Neural progenitor cell (in vitro differentiated cells): Measurements from ENCODE around the gene KCNK10. TPM values are rescaled to one million over a fixed set of nuclear protein-coding genes. Genes with fewer than 3 reads are reported as not detected.

ENCODE experiments used
- DNase-seq: peaks from one replicate; pipeline ENCODE4 v3.0.0-alpha.2; 2016; ENCODE audit warnings: low spot score
- H2AFZ ChIP-seq: fragments of 200-600 bp; sonication (generic); replicated peaks from 2 replicates; pipeline ENCODE4 v1.6.1; 2016; ENCODE audit warnings: antibody characterized with exemption
- H3F3A ChIP-seq: fragments of 200-600 bp; sonication (generic); 2 replicates; pipeline ENCODE4 v1.6.1; 2016; ENCODE audit warnings: antibody characterized with exemption, low read depth
- H3K27ac ChIP-seq: fragments of 200-600 bp; sonication (generic); 2 replicates; pipeline ENCODE4 v1.5.1; 2016; ENCODE audit warnings: mild to moderate bottlenecking
- H3K27me3 ChIP-seq: fragments of 200-600 bp; sonication (generic); 2 replicates; pipeline ENCODE4 v1.6.1; 2016; ENCODE audit warnings: mild to moderate bottlenecking, moderate library complexity
- H3K36me3 ChIP-seq: fragments of 200-600 bp; sonication (generic); 2 replicates; pipeline ENCODE4 v1.5.1; 2016
- H3K4me1 ChIP-seq: fragments of 200-600 bp; sonication (generic); 2 replicates; pipeline ENCODE4 v1.6.1; 2016; ENCODE audit warnings: mixed run types
- H3K4me2 ChIP-seq: fragments of 200-600 bp; sonication (generic); 2 replicates; pipeline ENCODE4 v1.6.1; 2016
- H3K4me3 ChIP-seq: fragments of 200-600 bp; sonication (generic); 2 replicates; pipeline ENCODE4 v1.5.1; 2016
- H3K79me2 ChIP-seq: fragments of 200-600 bp; sonication (generic); 2 replicates; pipeline ENCODE4 v1.6.1; 2016; ENCODE audit warnings: low read depth
- H3K9ac ChIP-seq: fragments of 200-600 bp; sonication (generic); 2 replicates; pipeline ENCODE4 v1.6.1; 2016
- H3K9me3 ChIP-seq: fragments of 200-600 bp; sonication (generic); 2 replicates; pipeline ENCODE4 v1.5.1; 2016; ENCODE audit warnings: low read depth
- H4K20me1 ChIP-seq: fragments of 200-600 bp; sonication (generic); 2 replicates; pipeline ENCODE4 v1.6.1; 2016; ENCODE audit warnings: low read depth
- H3K27ac Mint-ChIP-seq: 3 replicates; pipeline ENCODE4 v1.8.0; 2021; ENCODE audit warnings: mixed read lengths
- H3K27me3 Mint-ChIP-seq: 2 replicates; pipeline ENCODE4 v1.8.0; 2022; ENCODE audit warnings: low read depth, mild to moderate bottlenecking, inconsistent platforms, moderate library complexity, mixed read lengths; ENCODE audit not compliant: insufficient read depth
- H3K36me3 Mint-ChIP-seq: 3 replicates; pipeline ENCODE4 v1.8.0; 2021; ENCODE audit warnings: mixed read lengths
- H3K4me1 Mint-ChIP-seq: 3 replicates; pipeline ENCODE4 v1.8.0; 2021; ENCODE audit warnings: mixed read lengths
- H3K4me3 Mint-ChIP-seq: 3 replicates; pipeline ENCODE4 v1.8.0; 2021; ENCODE audit warnings: mild to moderate bottlenecking, moderate library complexity, mixed read lengths
- H3K9me3 Mint-ChIP-seq: 3 replicates; pipeline ENCODE4 v1.8.0; 2020; ENCODE audit warnings: mixed read lengths
- CTCF ChIP-seq: fragments of 200-600 bp; sonication (generic); IDR thresholded peaks from 2 replicates; pipeline ENCODE4 v1.5.1; 2017; ENCODE audit warnings: antibody characterized with exemption, mild to moderate bottlenecking
- EZH2 ChIP-seq: fragments of 200-600 bp; sonication (generic); IDR thresholded peaks from 2 replicates; pipeline ENCODE4 v1.6.1; 2017; ENCODE audit warnings: antibody characterized with exemption, mild to moderate bottlenecking, moderate library complexity
- EZH2phosphoT487 ChIP-seq: fragments of 200-600 bp; sonication (generic); IDR thresholded peaks from 2 replicates; pipeline ENCODE4 v1.6.1; 2017; ENCODE audit warnings: antibody characterized with exemption
- total RNA-seq: library from RNA; depleted of rRNA; stranded (reverse); fragments of >200 nt; gene quantifications from 2 replicates; pipeline ENCODE4 v1.2.3, GENCODE V29; 2015; ENCODE audit warnings: low replicate concordance

Gene KCNK10
- total RNA-seq, 1 donor from 2014 or later: 6.9 TPM

DNA sequence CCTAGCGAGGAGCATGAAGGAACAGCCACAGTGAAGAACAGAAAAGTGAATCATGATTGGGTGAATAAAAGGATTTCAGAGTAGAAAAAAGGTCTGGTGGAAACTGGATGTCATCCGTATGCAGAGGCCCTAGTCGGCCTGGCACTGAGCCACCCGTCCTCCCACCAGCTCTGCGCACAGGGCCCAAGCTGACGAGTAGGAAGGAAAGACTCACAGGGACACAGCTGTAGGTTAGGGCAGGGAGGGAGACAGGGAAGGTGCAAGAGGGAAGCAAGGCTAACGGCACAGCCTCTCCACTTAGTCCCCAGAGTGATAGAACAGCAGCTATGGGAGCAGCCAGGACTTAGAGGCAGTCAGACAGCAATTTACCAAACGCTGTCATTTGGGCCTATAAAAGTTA is 112.6 kb downstream of the KCNK10 start:
- Mint-ChIP-seq H3K9me3 (no peaks in the 10 kb centered on the region), H3K36me3 (peaks cover 9% of the 10 kb centered on the region), H3K4me3 (no peak overlapping the region), H3K27ac (no peak overlapping the region), H3K4me1 (peaks cover 10% of the 10 kb centered on the region), H3K27me3 (no peaks in the 10 kb centered on the region)
- no peak for DNase-seq
- H3K4me3 ChIP-seq: no peak overlapping the region
- no peaks in the 10 kb centered on the region for H3K27me3 ChIP-seq
- no peak overlapping the region for H3K4me2 ChIP-seq
- TF ChIP-seq EZH2 (no peak), CTCF (no peak), EZH2phosphoT487 (no peak)
- H3K27ac ChIP-seq: no peak overlapping the region
- no peaks in the 10 kb centered on the region for H3K79me2 ChIP-seq
- no peaks in the 10 kb centered on the region for H4K20me1 ChIP-seq
- H2AFZ ChIP-seq: no peak overlapping the region
- peaks cover 6% of the 10 kb centered on the region for H3K4me1 ChIP-seq
- no peak overlapping the region for H3K9ac ChIP-seq
- no peaks in the 10 kb centered on the region for H3K9me3 ChIP-seq
- no peaks in the 10 kb centered on the region for H3K36me3 ChIP-seq
- H3F3A ChIP-seq: no peaks in the 10 kb centered on the region

DNA sequence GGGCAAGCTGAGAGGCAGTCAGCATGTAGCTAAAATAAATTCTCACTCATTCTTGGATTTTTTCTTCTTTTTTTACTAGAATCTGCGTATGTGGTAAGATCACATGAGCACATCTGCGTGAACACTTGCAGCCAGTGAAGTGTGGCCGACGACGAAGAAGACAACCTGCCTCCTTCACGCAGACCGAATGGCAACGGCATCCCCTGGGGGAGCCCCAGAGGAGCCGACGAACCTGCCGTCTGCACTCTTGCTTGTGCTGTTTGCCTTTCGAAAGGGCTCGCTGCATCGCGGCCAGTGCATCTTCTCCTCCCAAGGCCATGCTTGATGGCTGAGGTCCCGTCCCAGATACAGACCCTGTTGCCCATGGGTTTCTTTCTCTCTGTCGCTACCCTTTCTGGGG is 113.8 kb downstream of the KCNK10 start:
- Histone ChIP-seq H3K9ac (no peak overlapping the region), H3K36me3 (no peaks in the 10 kb centered on the region), H3K9me3 (no peaks in the 10 kb centered on the region), H2AFZ (no peak overlapping the region), H3K79me2 (no peaks in the 10 kb centered on the region), H3F3A (no peaks in the 10 kb centered on the region), H3K4me1 (peaks cover 8% of the 10 kb centered on the region), H4K20me1 (no peaks in the 10 kb centered on the region), H3K27me3 (no peaks in the 10 kb centered on the region), H3K4me2 (no peak overlapping the region), H3K4me3 (no peak overlapping the region), H3K27ac (no peak overlapping the region)
- peaks cover 9% of the 10 kb centered on the region for H3K36me3 Mint-ChIP-seq
- H3K27ac Mint-ChIP-seq: no peak overlapping the region
- no peak for DNase-seq
- H3K9me3 Mint-ChIP-seq: no peaks in the 10 kb centered on the region
- no peak overlapping the region for H3K4me3 Mint-ChIP-seq
- TF ChIP-seq EZH2 (no peak), EZH2phosphoT487 (no peak), CTCF (no peak)
- no peaks in the 10 kb centered on the region for H3K27me3 Mint-ChIP-seq
- H3K4me1 Mint-ChIP-seq: peaks cover 13% of the 10 kb centered on the region

DNA sequence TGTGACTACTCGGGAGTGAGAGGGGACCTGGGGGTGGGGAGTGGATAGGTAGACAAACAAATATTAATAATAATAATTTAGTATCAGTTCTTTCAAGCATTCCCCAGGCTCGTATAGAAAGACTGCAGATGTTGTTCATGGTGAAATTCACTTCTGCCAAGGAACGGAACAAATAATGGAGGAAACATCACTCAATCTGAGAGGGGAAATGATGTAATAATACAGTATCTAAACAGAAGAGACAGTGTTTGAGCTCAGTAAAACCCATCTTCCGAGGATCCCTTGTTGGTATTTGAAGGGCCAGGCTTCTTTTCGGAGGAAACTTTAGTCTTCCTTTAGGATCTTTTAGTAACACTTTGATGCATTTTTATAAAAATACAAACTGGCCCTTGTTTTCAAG is 114.2 kb downstream of the KCNK10 start:
- peaks cover 11% of the 10 kb centered on the region for H3K36me3 Mint-ChIP-seq
- H3K27ac ChIP-seq: no peak overlapping the region
- no peaks in the 10 kb centered on the region for H3K9me3 ChIP-seq
- H3F3A ChIP-seq: no peaks in the 10 kb centered on the region
- H3K4me3 Mint-ChIP-seq: no peak overlapping the region
- no peak for TF ChIP-seq CTCF
- no peak for TF ChIP-seq EZH2
- TF ChIP-seq EZH2phosphoT487: no peak
- peaks cover 16% of the 10 kb centered on the region for H3K4me1 Mint-ChIP-seq
- H3K4me2 ChIP-seq: no peak overlapping the region
- no peak overlapping the region for H3K4me3 ChIP-seq
- H3K9me3 Mint-ChIP-seq: no peaks in the 10 kb centered on the region
- H3K36me3 ChIP-seq: no peaks in the 10 kb centered on the region
- no peaks in the 10 kb centered on the region for H3K79me2 ChIP-seq
- H3K27ac Mint-ChIP-seq: no peak overlapping the region
- peaks cover 12% of the 10 kb centered on the region for H3K4me1 ChIP-seq
- H3K9ac ChIP-seq: no peak overlapping the region
- H4K20me1 ChIP-seq: no peaks in the 10 kb centered on the region
- no peaks in the 10 kb centered on the region for H3K27me3 Mint-ChIP-seq
- no peak for DNase-seq
- H2AFZ ChIP-seq: no peak overlapping the region
- H3K27me3 ChIP-seq: no peaks in the 10 kb centered on the region

- peaks cover 24% of the 10 kb centered on the region for H3K4me1 Mint-ChIP-seq
- no peaks in the 10 kb centered on the region for H3K9me3 Mint-ChIP-seq
- Histone ChIP-seq H3K27me3 (no peaks in the 10 kb centered on the region), H3K4me3 (no peak overlapping the region), H4K20me1 (no peaks in the 10 kb centered on the region), H2AFZ (no peak overlapping the region), H3K9me3 (no peaks in the 10 kb centered on the region), H3K4me2 (no peak overlapping the region), H3K79me2 (no peaks in the 10 kb centered on the region), H3K27ac (no peak overlapping the region), H3F3A (no peaks in the 10 kb centered on the region), H3K4me1 (peaks cover 7% of the 10 kb centered on the region), H3K36me3 (no peaks in the 10 kb centered on the region), H3K9ac (no peak overlapping the region)
- TF ChIP-seq EZH2 (no peak), CTCF (no peak), EZH2phosphoT487 (no peak)
- no peak overlapping the region for H3K4me3 Mint-ChIP-seq
- H3K27me3 Mint-ChIP-seq: no peaks in the 10 kb centered on the region
- no peak for DNase-seq
- H3K36me3 Mint-ChIP-seq: peaks cover 24% of the 10 kb centered on the region
- no peak overlapping the region for H3K27ac Mint-ChIP-seq
Measured at GRCh38 chr14:88204221-88204620, 118.8 kb downstream of the KCNK10 start.
